ENCODE measurements around the gene CDIPT. TPM values are rescaled to one million over a fixed set of nuclear protein-coding genes. Genes with fewer than 3 reads are reported as not detected.
A peak's percentile ranks its signal among the peaks of the same experiment; 100 is the strongest.

CDIPT gene
- total and polyA plus RNA-seq, 10 of the 15 experiments (the other 5 are each of a cell fraction or from before 2014, with no cell fraction given): 0.87 to 36.4 (median 27.1) TPM

DNA sequence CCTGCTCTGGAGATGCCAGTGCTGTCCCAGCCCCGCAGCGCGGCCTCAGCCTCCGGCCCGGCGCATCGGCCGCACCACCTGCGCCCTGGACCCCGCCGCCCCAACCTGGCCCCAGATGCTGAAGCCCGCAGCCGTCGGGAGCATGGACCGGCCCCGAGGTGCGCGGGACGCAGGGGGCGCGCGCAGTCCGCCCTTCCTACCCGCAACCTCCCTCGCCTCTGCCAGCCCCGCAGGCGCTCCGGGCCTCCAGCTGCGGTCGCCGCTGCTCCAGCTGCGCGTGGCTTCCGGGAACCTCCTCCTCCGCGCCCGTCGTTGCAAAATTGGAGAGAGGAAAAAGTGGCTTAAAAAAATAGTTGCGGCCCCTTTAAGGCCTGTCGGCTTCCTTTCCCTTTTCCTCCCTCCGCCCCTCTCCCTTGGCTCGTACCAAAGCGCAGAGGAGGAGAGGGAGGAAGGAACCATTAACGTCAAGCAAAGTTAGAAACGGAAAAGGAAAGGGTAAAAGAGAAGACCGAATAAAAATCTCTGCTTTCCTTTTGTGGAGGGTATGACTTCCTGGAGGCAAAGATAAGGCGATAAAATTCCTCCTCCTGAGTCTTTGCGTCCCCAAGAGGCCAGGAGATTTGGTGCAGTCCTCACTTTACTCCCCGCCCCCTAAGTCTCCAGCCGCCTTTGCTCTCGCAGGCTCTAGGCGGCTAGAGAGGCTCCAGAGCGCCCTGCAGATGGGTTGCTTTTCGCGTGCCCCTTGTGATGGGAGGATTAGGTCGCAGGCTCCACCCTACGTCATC is at the start of gene CDIPT (continued):
- TF ChIP-seq, protein P1, sequence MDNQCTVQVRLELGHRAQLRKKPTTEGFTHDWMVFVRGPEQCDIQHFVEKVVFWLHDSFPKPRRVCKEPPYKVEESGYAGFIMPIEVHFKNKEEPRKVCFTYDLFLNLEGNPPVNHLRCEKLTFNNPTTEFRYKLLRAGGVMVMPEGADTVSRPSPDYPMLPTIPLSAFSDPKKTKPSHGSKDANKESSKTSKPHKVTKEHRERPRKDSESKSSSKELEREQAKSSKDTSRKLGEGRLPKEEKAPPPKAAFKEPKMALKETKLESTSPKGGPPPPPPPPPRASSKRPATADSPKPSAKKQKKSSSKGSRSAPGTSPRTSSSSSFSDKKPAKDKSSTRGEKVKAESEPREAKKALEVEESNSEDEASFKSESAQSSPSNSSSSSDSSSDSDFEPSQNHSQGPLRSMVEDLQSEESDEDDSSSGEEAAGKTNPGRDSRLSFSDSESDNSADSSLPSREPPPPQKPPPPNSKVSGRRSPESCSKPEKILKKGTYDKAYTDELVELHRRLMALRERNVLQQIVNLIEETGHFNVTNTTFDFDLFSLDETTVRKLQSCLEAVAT (IDR thresholded peaks at IDR 0.05): peak; percentile 91
- no peak for TF ChIP-seq TCF3 (IDR thresholded peaks at IDR 0.05; ENCODE audit: borderline replicate concordance, insufficient read depth, low read depth, low read length)
- no peak for TF ChIP-seq FOS (IDR thresholded peaks at IDR 0.05; ENCODE audit: borderline replicate concordance, extremely low read depth, insufficient read length)
- TF ChIP-seq, protein P2, sequence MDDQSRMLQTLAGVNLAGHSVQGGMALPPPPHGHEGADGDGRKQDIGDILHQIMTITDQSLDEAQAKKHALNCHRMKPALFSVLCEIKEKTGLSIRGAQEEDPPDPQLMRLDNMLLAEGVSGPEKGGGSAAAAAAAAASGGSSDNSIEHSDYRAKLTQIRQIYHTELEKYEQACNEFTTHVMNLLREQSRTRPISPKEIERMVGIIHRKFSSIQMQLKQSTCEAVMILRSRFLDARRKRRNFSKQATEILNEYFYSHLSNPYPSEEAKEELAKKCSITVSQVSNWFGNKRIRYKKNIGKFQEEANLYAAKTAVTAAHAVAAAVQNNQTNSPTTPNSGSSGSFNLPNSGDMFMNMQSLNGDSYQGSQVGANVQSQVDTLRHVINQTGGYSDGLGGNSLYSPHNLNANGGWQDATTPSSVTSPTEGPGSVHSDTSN (IDR thresholded peaks at IDR 0.05; ENCODE audit: insufficient replicate concordance, low read depth, low read length): no peak
- TF ChIP-seq CREM (IDR thresholded peaks at IDR 0.05; ENCODE audit: low read depth): peak; percentile 94
- TF ChIP-seq KLF5 (IDR thresholded peaks at IDR 0.05; ENCODE audit: partially characterized antibody): peak; percentile 100
- no peak for TF ChIP-seq ESRRA (IDR thresholded peaks at IDR 0.05; ENCODE audit: low read length)
- TF ChIP-seq, protein P3, sequence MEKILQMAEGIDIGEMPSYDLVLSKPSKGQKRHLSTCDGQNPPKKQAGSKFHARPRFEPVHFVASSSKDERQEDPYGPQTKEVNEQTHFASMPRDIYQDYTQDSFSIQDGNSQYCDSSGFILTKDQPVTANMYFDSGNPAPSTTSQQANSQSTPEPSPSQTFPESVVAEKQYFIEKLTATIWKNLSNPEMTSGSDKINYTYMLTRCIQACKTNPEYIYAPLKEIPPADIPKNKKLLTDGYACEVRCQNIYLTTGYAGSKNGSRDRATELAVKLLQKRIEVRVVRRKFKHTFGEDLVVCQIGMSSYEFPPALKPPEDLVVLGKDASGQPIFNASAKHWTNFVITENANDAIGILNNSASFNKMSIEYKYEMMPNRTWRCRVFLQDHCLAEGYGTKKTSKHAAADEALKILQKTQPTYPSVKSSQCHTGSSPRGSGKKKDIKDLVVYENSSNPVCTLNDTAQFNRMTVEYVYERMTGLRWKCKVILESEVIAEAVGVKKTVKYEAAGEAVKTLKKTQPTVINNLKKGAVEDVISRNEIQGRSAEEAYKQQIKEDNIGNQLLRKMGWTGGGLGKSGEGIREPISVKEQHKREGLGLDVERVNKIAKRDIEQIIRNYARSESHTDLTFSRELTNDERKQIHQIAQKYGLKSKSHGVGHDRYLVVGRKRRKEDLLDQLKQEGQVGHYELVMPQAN (conservative IDR thresholded peaks at IDR 0.05): peak; percentile 88
- TF ChIP-seq BHLHE40 (IDR thresholded peaks at IDR 0.05; ENCODE audit: borderline replicate concordance in 1 of 2, low read depth in 2 of 2, low read length in 1 of 2): peak; percentile 98 to 99
- peak; percentile 49; the same call in 1 of the 2 replicates for TF ChIP-seq HDGF (IDR thresholded peaks at IDR 0.05)
- no peak for TF ChIP-seq SUZ12 (IDR thresholded peaks at IDR 0.05; ENCODE audit: unreplicated experiment)
- TF ChIP-seq KAT2A (conservative IDR thresholded peaks at IDR 0.05; ENCODE audit: control insufficient read depth, low read depth, low read length): no peak
- TF ChIP-seq, protein P4, sequence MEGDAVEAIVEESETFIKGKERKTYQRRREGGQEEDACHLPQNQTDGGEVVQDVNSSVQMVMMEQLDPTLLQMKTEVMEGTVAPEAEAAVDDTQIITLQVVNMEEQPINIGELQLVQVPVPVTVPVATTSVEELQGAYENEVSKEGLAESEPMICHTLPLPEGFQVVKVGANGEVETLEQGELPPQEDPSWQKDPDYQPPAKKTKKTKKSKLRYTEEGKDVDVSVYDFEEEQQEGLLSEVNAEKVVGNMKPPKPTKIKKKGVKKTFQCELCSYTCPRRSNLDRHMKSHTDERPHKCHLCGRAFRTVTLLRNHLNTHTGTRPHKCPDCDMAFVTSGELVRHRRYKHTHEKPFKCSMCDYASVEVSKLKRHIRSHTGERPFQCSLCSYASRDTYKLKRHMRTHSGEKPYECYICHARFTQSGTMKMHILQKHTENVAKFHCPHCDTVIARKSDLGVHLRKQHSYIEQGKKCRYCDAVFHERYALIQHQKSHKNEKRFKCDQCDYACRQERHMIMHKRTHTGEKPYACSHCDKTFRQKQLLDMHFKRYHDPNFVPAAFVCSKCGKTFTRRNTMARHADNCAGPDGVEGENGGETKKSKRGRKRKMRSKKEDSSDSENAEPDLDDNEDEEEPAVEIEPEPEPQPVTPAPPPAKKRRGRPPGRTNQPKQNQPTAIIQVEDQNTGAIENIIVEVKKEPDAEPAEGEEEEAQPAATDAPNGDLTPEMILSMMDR (IDR thresholded peaks at IDR 0.05 in 2 of 3, conservative IDR thresholded peaks at IDR 0.05 in 1 of 3; ENCODE audit: control insufficient read depth in 2 of 3, extremely low read depth in 1 of 3, insufficient read depth in 1 of 3, low read depth in 3 of 3, low read length in 3 of 3): peak; percentile 83 to 96 (median 84)
